H1 (cell line): Measurements from ENCODE around the gene TTC28. TPM values are rescaled to one million over a fixed set of nuclear protein-coding genes. Genes with fewer than 3 reads are reported as not detected.

Source experiments
- CHD7 ChIP-seq: fragments of 300-600 bp; sonication (generic); IDR thresholded peaks from 2 replicates; pipeline ENCODE4 v1.7.1; 2012; ENCODE audit warnings: low read length, moderate library complexity, mild to moderate bottlenecking, inconsistent platforms; ENCODE audit not compliant: insufficient replicate concordance
- EP300 ChIP-seq, 2 experiments: IDR thresholded peaks; 1 replicate in 1 of 2; 2 replicates in 1 of 2; pipeline ENCODE4 v1.6.1; 2011 to 2012; ENCODE audit warnings: low read depth in 2 of 2, low read length in 2 of 2, mild to moderate bottlenecking in 2 of 2, borderline replicate concordance in 1 of 2, inconsistent platforms in 1 of 2, moderate library complexity in 1 of 2
- HDAC2 ChIP-seq, 2 experiments: fragments of 300-600 bp in 1 of 2; sonication (generic) in 1 of 2; IDR thresholded peaks; 2 replicates each; pipeline ENCODE4 v1.6.1; 2011 to 2012; ENCODE audit warnings: low read depth in 2 of 2, low read length in 2 of 2, mild to moderate bottlenecking in 2 of 2, moderate library complexity in 2 of 2, borderline replicate concordance in 1 of 2, inconsistent platforms in 1 of 2
- RNF2 ChIP-seq: fragments of 200-900, 300-1000 bp; sonication (generic); IDR thresholded peaks from 2 replicates; pipeline ENCODE4 v1.7.1; 2016; ENCODE audit warnings: borderline replicate concordance, low read depth, mild to moderate bottlenecking, antibody characterized with exemption, low read length; ENCODE audit not compliant: poor library complexity, severe bottlenecking; ENCODE audit errors: missing control alignments
- SIN3A ChIP-seq, 2 experiments: IDR thresholded peaks in 1 of 2; conservative IDR thresholded peaks in 1 of 2; 2 replicates each; pipeline ENCODE4 v1.6.1; 2011 to 2012; ENCODE audit warnings: low read length in 2 of 2, improper control_type of control experiment in 1 of 2, low read depth in 1 of 2, mild to moderate bottlenecking in 1 of 2
- SIRT6 ChIP-seq: IDR thresholded peaks from one replicate; pipeline ENCODE4 v1.7.1; 2012; ENCODE audit warnings: low read length, inconsistent platforms
- SRF ChIP-seq: IDR thresholded peaks from 2 replicates; pipeline ENCODE4 v1.6.1; 2011; ENCODE audit warnings: mild to moderate bottlenecking, low read depth, low read length, moderate library complexity
- TCF12 ChIP-seq: IDR thresholded peaks from 2 replicates; pipeline ENCODE4 v1.6.1; 2011; ENCODE audit warnings: low read depth, mild to moderate bottlenecking, low read length
- USF2 ChIP-seq: IDR thresholded peaks from 2 replicates; pipeline ENCODE4 v1.6.1; 2011; ENCODE audit warnings: low read length, improper control_type of control experiment
- polyA plus RNA-seq, 7 experiments: library from polyadenylated mRNA; depleted of rRNA in 3 of 7; stranded (reverse) in 5 of 7; unstranded in 2 of 7; fragments of >200 nt in 5 of 7; fragments of 200-250 nt in 2 of 7; gene quantifications; 1 replicate in 5 of 7; 2 replicates in 1 of 7; 4 replicates in 1 of 7; pipeline versions ENCODE4 v1.2.1 to v1.2.3, GENCODE V29; 2011 to 2013; ENCODE audit warnings: missing spikeins in 2 of 7, mixed read lengths in 2 of 7
- total RNA-seq: library from RNA; stranded (reverse); fragmentation: NEBNext Ultra II Directional; extraction: Animal tissue kit (Norgen Biotek cat#: 25700); gene quantifications from 2 replicates; pipeline ENCODE4 v1.2.1, GENCODE V29; 2021

The TTC28 gene
- total and polyA plus RNA-seq, 2 of the 8 experiments (the other 6 are each of a cell fraction or from before 2014, with no cell fraction given): 2.6 to 12.6 TPM

- TF ChIP-seq CHD7: no peak
- no peak for TF ChIP-seq HDAC2 (IDR thresholded peaks at IDR 0.05; ENCODE audit: borderline replicate concordance in 1 of 2, low read depth in 2 of 2, low read length in 2 of 2)
- no peak for TF ChIP-seq RNF2
- TF ChIP-seq SIN3A (conservative IDR thresholded peaks at IDR 0.05 in 1 of 2, IDR thresholded peaks at IDR 0.05 in 1 of 2; ENCODE audit: low read depth in 1 of 2, low read length in 2 of 2): no peak
- no peak for TF ChIP-seq TCF12
- no peak for TF ChIP-seq SRF
- no peak for TF ChIP-seq SIRT6
- TF ChIP-seq EP300 (IDR thresholded peaks at IDR 0.05; ENCODE audit: borderline replicate concordance in 1 of 2, low read depth in 2 of 2, low read length in 2 of 2): no peak
- TF ChIP-seq USF2: no peak
These were observed 131.2 kb downstream of the TTC28 start (continued) for GRCh38 chr22:28548406-28548805.
